Astrocyte (in vitro differentiated cells and primary cell): ENCODE results near the gene SLC39A3. TPM values are rescaled to one million over a fixed set of nuclear protein-coding genes. Genes with fewer than 3 reads are reported as not detected.
A peak's percentile ranks its signal among the peaks of the same experiment; 100 is the strongest.

Source experiments
- DNase-seq: peaks from one replicate; pipeline ENCODE4 v3.0.0-alpha.2; 2010; ENCODE audit warnings: low read depth
- FAIRE-seq: peaks from 2 replicates; lab custom pipeline; 2011; peaks lifted over from hg19 to GRCh38; lab: Jason Lieb, UNC
- H2AFZ ChIP-seq: 2 replicates; pipeline ENCODE4 v1.6.0; 2012; ENCODE audit warnings: low read depth, low read length, inconsistent platforms
- H3K27ac ChIP-seq: 2 replicates; pipeline ENCODE4 v1.5.1; 2011; ENCODE audit warnings: low read depth, low read length, inconsistent platforms
- H3K27me3 ChIP-seq: 2 replicates; pipeline ENCODE4 v1.6.0; 2011; ENCODE audit warnings: low read length, inconsistent platforms; ENCODE audit not compliant: insufficient read depth
- H3K36me3 ChIP-seq: 2 replicates; pipeline ENCODE4 v1.5.1; 2011; ENCODE audit warnings: low read length, inconsistent platforms; ENCODE audit not compliant: insufficient read depth
- H3K4me1 ChIP-seq: 2 replicates; pipeline ENCODE4 v1.5.1; 2011; ENCODE audit warnings: low read length, inconsistent platforms; ENCODE audit not compliant: insufficient read depth
- H3K4me2 ChIP-seq: 2 replicates; pipeline ENCODE4 v1.6.0; 2012; ENCODE audit warnings: low read length, inconsistent platforms
- H3K4me3 ChIP-seq: 2 replicates; pipeline ENCODE4 v1.5.1; 2011; ENCODE audit warnings: low read depth, mild to moderate bottlenecking, low read length, inconsistent platforms; ENCODE audit not compliant: insufficient read depth
- H3K79me2 ChIP-seq: 2 replicates; pipeline ENCODE4 v1.6.0; 2012; ENCODE audit warnings: mild to moderate bottlenecking, low read length, inconsistent platforms; ENCODE audit not compliant: insufficient read depth
- H3K9ac ChIP-seq: 2 replicates; pipeline ENCODE4 v1.6.0; 2012; ENCODE audit warnings: mild to moderate bottlenecking, low read length, inconsistent platforms
- H3K9me3 ChIP-seq: 2 replicates; pipeline ENCODE4 v1.5.1; 2012; ENCODE audit warnings: low read depth, mild to moderate bottlenecking, low read length, inconsistent platforms; ENCODE audit not compliant: insufficient read depth
- H4K20me1 ChIP-seq: 2 replicates; pipeline ENCODE4 v1.6.0; 2012; ENCODE audit warnings: low read length, inconsistent platforms; ENCODE audit not compliant: insufficient read depth
- H3K27ac Mint-ChIP-seq: one replicate; pipeline ENCODE4 v1.8.0; 2021; ENCODE audit warnings: mild to moderate bottlenecking, mixed read lengths; ENCODE audit not compliant: unreplicated experiment
- H3K27me3 Mint-ChIP-seq: one replicate; pipeline ENCODE4 v1.8.0; 2021; ENCODE audit warnings: low read depth, mixed read lengths; ENCODE audit not compliant: unreplicated experiment
- H3K36me3 Mint-ChIP-seq: one replicate; pipeline ENCODE4 v1.8.0; 2021; ENCODE audit warnings: low read depth, mixed read lengths; ENCODE audit not compliant: unreplicated experiment
- H3K4me1 Mint-ChIP-seq: one replicate; pipeline ENCODE4 v1.8.0; 2021; ENCODE audit warnings: low read depth, mixed read lengths; ENCODE audit not compliant: unreplicated experiment
- H3K4me3 Mint-ChIP-seq: one replicate; pipeline ENCODE4 v1.8.0; 2021; ENCODE audit warnings: mild to moderate bottlenecking, moderate library complexity, mixed read lengths; ENCODE audit not compliant: unreplicated experiment
- H3K9me3 Mint-ChIP-seq: one replicate; pipeline ENCODE4 v1.8.0; 2021; ENCODE audit warnings: mild to moderate bottlenecking, mixed read lengths; ENCODE audit not compliant: unreplicated experiment
- EZH2 ChIP-seq: IDR thresholded peaks from 2 replicates; pipeline ENCODE4 v1.6.1; 2012; ENCODE audit warnings: mild to moderate bottlenecking, low read length, inconsistent platforms; ENCODE audit not compliant: insufficient read depth
- total RNA-seq: library from RNA; stranded (reverse); gene quantifications from 2 replicates; pipeline ENCODE4 v1.2.1, GENCODE V29; 2021
- TF ChIP-seq, protein P1 (sequence below): IDR thresholded peaks from 2 replicates; pipeline ENCODE4 v1.5.1; 2011; ENCODE audit warnings: low read depth, mild to moderate bottlenecking, inconsistent platforms, low read length, moderate library complexity; ENCODE audit not compliant: insufficient read depth

The SLC39A3 gene
- total RNA-seq, 1 donor from 2014 or later: 30.0 TPM

GRCh38 chr19:2782936-2783780 is 43.3 kb upstream of the SLC39A3 start, which contains the start of gene SGTA:
Gene SGTA, minus strand, starts transcription at chr19:2783273. Its CDS starts 14,205 bp downstream, at chr19:2769068.
- FAIRE-seq (peak; percentile 87), DNase-seq (peak; percentile 98)
- Histone ChIP-seq H3K27ac (peak within 1 kb of the TSS; percentile 94), H3K9ac (peak within 1 kb of the TSS; percentile 99), H3K79me2 (peaks cover 79% of the 10 kb centered on the region), H3K36me3 (no peaks in the 10 kb centered on the region), H2AFZ (peak within 1 kb of the TSS; percentile 84), H4K20me1 (peaks cover 52% of the 10 kb centered on the region), H3K27me3 (no peaks in the 10 kb centered on the region), H3K9me3 (no peaks in the 10 kb centered on the region), H3K4me3 (peak within 1 kb of the TSS; percentile 97), H3K4me2 (peak within 1 kb of the TSS; percentile 87), H3K4me1 (peaks cover 18% of the 10 kb centered on the region)
- H3K27ac Mint-ChIP-seq: peak within 1 kb of the TSS; percentile 91
- no peak for TF ChIP-seq EZH2
- TF ChIP-seq, protein P1, sequence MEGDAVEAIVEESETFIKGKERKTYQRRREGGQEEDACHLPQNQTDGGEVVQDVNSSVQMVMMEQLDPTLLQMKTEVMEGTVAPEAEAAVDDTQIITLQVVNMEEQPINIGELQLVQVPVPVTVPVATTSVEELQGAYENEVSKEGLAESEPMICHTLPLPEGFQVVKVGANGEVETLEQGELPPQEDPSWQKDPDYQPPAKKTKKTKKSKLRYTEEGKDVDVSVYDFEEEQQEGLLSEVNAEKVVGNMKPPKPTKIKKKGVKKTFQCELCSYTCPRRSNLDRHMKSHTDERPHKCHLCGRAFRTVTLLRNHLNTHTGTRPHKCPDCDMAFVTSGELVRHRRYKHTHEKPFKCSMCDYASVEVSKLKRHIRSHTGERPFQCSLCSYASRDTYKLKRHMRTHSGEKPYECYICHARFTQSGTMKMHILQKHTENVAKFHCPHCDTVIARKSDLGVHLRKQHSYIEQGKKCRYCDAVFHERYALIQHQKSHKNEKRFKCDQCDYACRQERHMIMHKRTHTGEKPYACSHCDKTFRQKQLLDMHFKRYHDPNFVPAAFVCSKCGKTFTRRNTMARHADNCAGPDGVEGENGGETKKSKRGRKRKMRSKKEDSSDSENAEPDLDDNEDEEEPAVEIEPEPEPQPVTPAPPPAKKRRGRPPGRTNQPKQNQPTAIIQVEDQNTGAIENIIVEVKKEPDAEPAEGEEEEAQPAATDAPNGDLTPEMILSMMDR: peak; percentile 20
- H3K9me3 Mint-ChIP-seq: no peaks in the 10 kb centered on the region
- peaks cover 10% of the 10 kb centered on the region for H3K4me1 Mint-ChIP-seq
- H3K36me3 Mint-ChIP-seq: no peaks in the 10 kb centered on the region
- no peaks in the 10 kb centered on the region for H3K27me3 Mint-ChIP-seq
- H3K4me3 Mint-ChIP-seq: peak within 1 kb of the TSS; percentile 98

GRCh38 chr19:2782329-2782935 is 42.6 kb upstream of the SLC39A3 start:
- FAIRE-seq: no peak
- peak overlapping the region; percentile 80 for H3K27ac Mint-ChIP-seq
- H4K20me1 ChIP-seq: peaks cover 59% of the 10 kb centered on the region
- peak overlapping the region; percentile 87 for H3K4me2 ChIP-seq
- H3K79me2 ChIP-seq: peaks cover 79% of the 10 kb centered on the region
- H3K36me3 ChIP-seq: peaks cover 1% of the 10 kb centered on the region
- no peaks in the 10 kb centered on the region for H3K36me3 Mint-ChIP-seq
- peaks cover 10% of the 10 kb centered on the region for H3K4me1 Mint-ChIP-seq
- peak overlapping the region; percentile 99 for H3K9ac ChIP-seq
- no peak for DNase-seq
- peak overlapping the region; percentile 84 for H2AFZ ChIP-seq
- peaks cover 18% of the 10 kb centered on the region for H3K4me1 ChIP-seq
- H3K27ac ChIP-seq: peak overlapping the region; percentile 94
- no peaks in the 10 kb centered on the region for H3K27me3 Mint-ChIP-seq
- no peak for TF ChIP-seq EZH2
- TF ChIP-seq, protein P1: no peak
- no peaks in the 10 kb centered on the region for H3K9me3 Mint-ChIP-seq
- H3K27me3 ChIP-seq: no peaks in the 10 kb centered on the region
- H3K9me3 ChIP-seq: no peaks in the 10 kb centered on the region
- peak overlapping the region; percentile 97 for H3K4me3 ChIP-seq
- peak overlapping the region; percentile 98 for H3K4me3 Mint-ChIP-seq
